ENCODE data around the gene TPGS2.

The TPGS2 gene

GRCh38 chr18:36757081-36757480 lies 71.7 kb downstream of the TPGS2 start:
- Histone ChIP-seq H3K4me1 (peaks cover 20% of the 10 kb centered on the region), H3K36me3 (no peaks in the 10 kb centered on the region), H3K27ac (no peak overlapping the region), H3K9ac (no peak overlapping the region), H3K27me3 (no peaks in the 10 kb centered on the region), H3K4me3 (no peak overlapping the region), H4K20me1 (no peaks in the 10 kb centered on the region), H3K4me2 (no peak overlapping the region), H3K9me3 (0 out of 2 replicates have a peak, but pooled peaks cover 3% of the 10 kb centered on the region)
- no peak for TF ChIP-seq Cebpa-rat (IDR thresholded peaks at IDR 0.05)

DNA sequence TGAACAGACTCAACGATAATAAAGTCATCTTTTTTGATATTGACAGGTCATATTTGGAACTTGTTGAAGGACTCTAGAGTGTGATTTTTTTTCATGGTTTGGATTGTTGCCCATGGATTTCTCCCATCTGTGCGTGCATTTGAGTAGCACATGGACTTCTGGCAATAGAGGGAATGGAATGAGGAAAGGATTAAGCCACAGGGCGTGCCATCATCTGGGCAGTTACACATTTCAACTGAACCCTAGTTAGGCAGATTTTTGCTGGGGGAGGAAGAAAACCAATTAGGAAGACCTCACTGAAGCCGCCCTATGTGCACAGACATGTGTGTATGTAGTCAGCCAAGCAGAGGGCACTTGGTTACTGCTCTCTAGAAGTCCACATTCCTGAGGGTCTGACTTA lies 72.6 kb downstream of the TPGS2 start:
- peaks cover 20% of the 10 kb centered on the region for H3K4me1 ChIP-seq
- H3K27me3 ChIP-seq, result no peaks in the 10 kb centered on the region
- no peaks in the 10 kb centered on the region for H4K20me1 ChIP-seq
- H3K36me3 ChIP-seq, result no peaks in the 10 kb centered on the region
- H3K27ac ChIP-seq, result no peak overlapping the region
- no peak for TF ChIP-seq Cebpa-rat (IDR thresholded peaks at IDR 0.05)
- H3K4me3 ChIP-seq, result no peak overlapping the region
- H3K4me2 ChIP-seq, result no peak overlapping the region
- H3K9ac ChIP-seq, result no peak overlapping the region
- H3K9me3 ChIP-seq, result no peaks in the 10 kb centered on the region

DNA sequence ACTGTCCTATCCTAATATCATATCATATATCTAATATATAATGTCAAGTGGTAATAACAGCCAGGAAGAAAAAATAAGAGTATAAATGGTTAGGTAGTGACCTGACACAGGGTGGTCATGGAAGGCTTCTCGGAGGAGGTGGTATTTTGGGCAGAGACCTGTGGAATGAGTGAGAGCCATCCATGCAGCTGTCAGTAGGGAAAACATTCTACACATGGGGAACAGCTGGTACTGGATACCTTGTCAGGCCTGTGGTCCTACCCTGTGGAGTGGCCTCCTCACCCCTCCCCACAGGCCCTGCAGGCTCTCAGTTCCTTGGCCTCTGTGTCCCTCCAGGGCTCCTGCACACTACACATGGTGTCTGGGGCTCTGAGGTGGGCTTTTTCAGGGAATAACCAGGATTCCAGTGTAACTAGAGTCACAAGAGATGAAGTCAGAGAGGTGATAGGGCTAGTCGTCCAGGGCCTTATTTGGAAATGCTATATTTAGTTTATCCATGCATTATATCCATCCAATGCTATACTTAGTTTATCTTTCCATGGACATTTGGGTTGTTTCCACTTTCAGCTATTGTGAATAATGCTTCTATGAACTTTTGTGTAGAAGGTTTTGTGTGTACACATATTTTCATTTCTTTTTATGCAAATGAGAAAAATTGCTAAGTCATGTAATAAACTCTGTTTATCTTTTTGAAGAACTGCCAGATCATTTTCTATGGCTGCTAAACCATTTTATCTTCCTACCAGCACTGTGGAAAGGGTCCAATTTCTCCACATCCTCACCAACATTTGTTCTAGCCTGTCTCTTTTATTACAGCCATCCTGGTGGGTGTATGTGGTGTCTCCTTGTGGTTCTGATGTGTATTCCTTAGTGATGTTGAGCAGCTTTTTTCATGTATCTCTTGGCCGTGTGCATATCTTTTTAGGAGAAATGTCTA lies 75.6 kb downstream of the TPGS2 start:
- Histone ChIP-seq H3K4me2 (no peak overlapping the region), H3K27ac (no peak overlapping the region), H3K4me3 (no peak overlapping the region), H3K27me3 (no peaks in the 10 kb centered on the region), H4K20me1 (no peaks in the 10 kb centered on the region), H3K9ac (no peak overlapping the region), H3K9me3 (peaks cover 11% of the 10 kb centered on the region), H3K4me1 (no peaks in the 10 kb centered on the region), H3K36me3 (no peaks in the 10 kb centered on the region)
- TF ChIP-seq Cebpa-rat (IDR thresholded peaks at IDR 0.05), result no peak

GRCh38 chr18:36745219-36745975 lies 83.4 kb downstream of the TPGS2 start:
- Histone ChIP-seq H3K4me2 (no peak overlapping the region), H3K27me3 (no peaks in the 10 kb centered on the region), H3K36me3 (no peaks in the 10 kb centered on the region), H3K4me3 (no peak overlapping the region), H3K9ac (no peak overlapping the region), H3K27ac (no peak overlapping the region), H3K9me3 (peaks cover 11% of the 10 kb centered on the region), H4K20me1 (no peaks in the 10 kb centered on the region), H3K4me1 (no peaks in the 10 kb centered on the region)
- TF ChIP-seq Cebpa-rat (IDR thresholded peaks at IDR 0.05), result no peak

DNA sequence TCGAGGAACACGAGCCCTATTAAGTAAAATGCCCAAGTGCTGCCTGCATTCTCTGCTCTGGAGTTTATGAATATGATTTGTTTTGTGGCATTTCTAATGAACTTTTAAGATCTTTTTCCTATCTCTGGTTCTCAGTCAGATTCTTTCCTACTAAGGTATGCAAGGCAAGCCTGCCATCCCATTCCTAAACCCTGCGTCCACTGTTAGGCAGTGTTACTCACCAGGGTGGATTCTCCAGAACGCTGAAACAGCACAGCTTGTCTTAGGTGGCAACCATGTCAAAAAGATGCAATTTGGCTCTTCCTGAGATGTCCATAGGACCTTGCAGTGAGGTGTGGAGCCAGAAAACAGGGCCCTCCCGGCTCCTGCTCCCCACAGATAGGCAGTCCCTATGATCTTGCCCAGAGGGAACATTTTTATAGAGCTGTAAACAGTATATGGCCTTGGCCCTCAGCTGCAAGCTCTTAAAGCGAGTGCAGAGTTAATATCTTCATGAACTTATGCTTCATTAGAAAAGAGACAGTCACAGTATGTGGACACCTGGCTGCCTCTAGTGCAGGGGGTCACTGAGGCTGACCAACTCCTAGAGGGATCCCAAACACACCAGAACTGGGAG lies 84.4 kb downstream of the TPGS2 start:
- Histone ChIP-seq H3K27me3 (no peaks in the 10 kb centered on the region), H3K9me3 (peaks cover 3% of the 10 kb centered on the region; the same call in 1 of the 2 replicates), H3K4me2 (no peak overlapping the region), H4K20me1 (no peaks in the 10 kb centered on the region), H3K36me3 (no peaks in the 10 kb centered on the region), H3K9ac (no peak overlapping the region), H3K27ac (no peak overlapping the region), H3K4me1 (no peaks in the 10 kb centered on the region), H3K4me3 (no peak overlapping the region)
- no peak for TF ChIP-seq Cebpa-rat (IDR thresholded peaks at IDR 0.05)

Measured in BLaER1 (cell line).